Mucosa of descending colon (tissue), 3 donors: ENCODE data around the gene CRYBB1. TPM values are rescaled to one million over a fixed set of nuclear protein-coding genes. Genes with fewer than 3 reads are reported as not detected.

ENCODE experiments used
- ATAC-seq: fragments of 200-7000 bp; cut with Tn5 transposase; one replicate; pipeline ENCODE4 v1.9.1; 2020; ENCODE audit warnings: mild to moderate bottlenecking, moderate library complexity
- DNase-seq, 3 donors: peaks; one replicate each; pipeline ENCODE4 v3.0.0-alpha.2; 2020
- H3K36me3 ChIP-seq: fragments of 200-600 bp; one replicate; pipeline ENCODE4 v1.8.0; 2021; ENCODE audit warnings: low read depth, mild to moderate bottlenecking
- H3K4me1 ChIP-seq: fragments of 200-600 bp; one replicate; pipeline ENCODE4 v1.8.0; 2021; ENCODE audit warnings: low read depth, mild to moderate bottlenecking
- H3K4me3 ChIP-seq: fragments of 200-600 bp; one replicate; pipeline ENCODE4 v1.8.0; 2021; ENCODE audit warnings: mild to moderate bottlenecking
- H3K9me3 ChIP-seq: fragments of 200-600 bp; one replicate; pipeline ENCODE4 v1.8.0; 2021; ENCODE audit warnings: mild to moderate bottlenecking
- CTCF ChIP-seq: fragments of 200-600 bp; IDR thresholded peaks from one replicate; pipeline ENCODE4 v1.8.0; 2022; ENCODE audit warnings: antibody characterized with exemption, mild to moderate bottlenecking
- intact Hi-C, 2 donors: fragments of 100-400 bp; cut with DNase I in 1 of 2; cut with micrococcal nuclease in 1 of 2; formaldehyde crosslinking; loops; one replicate each; pipeline versions ENCODE4 v1.11.0 to v1.11.1; 2022; cut with DNase I, micrococcal nuclease
- total RNA-seq, 3 donors: library from RNA; stranded (reverse); fragmentation: NEBNext Ultra II Directional in 2 of 3; extraction: Animal tissue kit (Norgen Biotek cat#: 25700) in 2 of 3; gene quantifications; one replicate each; pipeline versions ENCODE4 v1.2.1 to v1.2.4, GENCODE V29; 2021 to 2023
- donor health status: DM: no; HTN: no; CAD: no; lungs with moderate emphysema.
- donor health status: DM: no; HTN: no; CAD: no.
- donor health status: DM: no; HTN: yes; CAD: no.

Gene CRYBB1
- total RNA-seq, 3 donors from 2014 or later: 1.0 TPM; not detected in 2

- Histone ChIP-seq H3K4me3 (no peak overlapping the region), H3K36me3 (no peaks in the 10 kb centered on the region), H3K9me3 (no peaks in the 10 kb centered on the region), H3K4me1 (no peaks in the 10 kb centered on the region)
- TF ChIP-seq CTCF: no peak
- DNase-seq (no peak), ATAC-seq (no peak)
- intact Hi-C loops: no loop called here
These were observed 18.3 kb downstream of the CRYBB1 start for GRCh38 chr22:26599505-26599904.

- Histone ChIP-seq H3K4me1 (no peaks in the 10 kb centered on the region), H3K9me3 (no peaks in the 10 kb centered on the region), H3K36me3 (no peaks in the 10 kb centered on the region), H3K4me3 (no peak overlapping the region)
- ATAC-seq (no peak), DNase-seq (no peak)
- intact Hi-C loops: no loop called here
- TF ChIP-seq CTCF: no peak
These were observed 20.3 kb downstream of the CRYBB1 start for GRCh38 chr22:26597480-26597879.

GRCh38 chr22:26597026-26597425 is 20.8 kb downstream of the CRYBB1 start:
- no peaks in the 10 kb centered on the region for H3K36me3 ChIP-seq
- H3K9me3 ChIP-seq: no peaks in the 10 kb centered on the region
- no peak for TF ChIP-seq CTCF
- intact Hi-C loops: no loop called here
- ATAC-seq: no peak
- no peak for DNase-seq
- H3K4me1 ChIP-seq: peaks cover 4% of the 10 kb centered on the region
- no peak overlapping the region for H3K4me3 ChIP-seq

- no peak for DNase-seq
- intact Hi-C loops: no loop called here
- Histone ChIP-seq H3K4me3 (no peak overlapping the region), H3K4me1 (peaks cover 12% of the 10 kb centered on the region), H3K9me3 (no peaks in the 10 kb centered on the region), H3K36me3 (no peaks in the 10 kb centered on the region)
- no peak for ATAC-seq
- no peak for TF ChIP-seq CTCF
These were observed 24.1 kb downstream of the CRYBB1 start for GRCh38 chr22:26593763-26594162.

- TF ChIP-seq CTCF: no peak
- H3K36me3 ChIP-seq: no peaks in the 10 kb centered on the region
- ATAC-seq (peak; percentile 39), DNase-seq (peak; percentile 43 to 67 (median 46))
- H3K4me1 ChIP-seq: peaks cover 12% of the 10 kb centered on the region
- H3K9me3 ChIP-seq: no peaks in the 10 kb centered on the region
- intact Hi-C loops: no loop called here
- no peak overlapping the region for H3K4me3 ChIP-seq
These were observed 25.4 kb downstream of the CRYBB1 start for GRCh38 chr22:26592421-26592891.
